Measurements from ENCODE around the gene ZMIZ1. TPM values are rescaled to one million over a fixed set of nuclear protein-coding genes. Genes with fewer than 3 reads are reported as not detected.

ZMIZ1 gene
- polyA plus RNA-seq, 3 donors = 3.3 to 64.6 (median 8.9) TPM

GRCh38 chr10:79293841-79294581 is 225.2 kb downstream of the ZMIZ1 start:
- Histone ChIP-seq H3K36me3 (replicated peaks in 1 of 2; ENCODE audit: control insufficient read depth in 1 of 2, insufficient read depth in 2 of 2, low read length in 2 of 2) (peaks cover 55 to 67% of the 10 kb centered on the region in 2 donors), H3K79me2 (ENCODE audit: insufficient read depth, low read length) (peaks cover 5% of the 10 kb centered on the region), H3K27ac (ENCODE audit: low read depth in 1 of 2, low read length in 2 of 2) (peak overlapping the region; percentile 98 to 99), H3K4me2 (replicated peaks; ENCODE audit: extremely low read depth, low read length, poor library complexity, severe bottlenecking) (peak overlapping the region; percentile 7), H3K9ac (ENCODE audit: insufficient read depth, low read length, poor library complexity, severe bottlenecking) (peak overlapping the region; percentile 94), H3K4me3 (replicated peaks in 1 of 3; ENCODE audit: low read depth in 2 of 3, low read length in 3 of 3) (peak overlapping the region in 1 of 3 experiments; percentile 15), H3K27me3 (ENCODE audit: control insufficient read depth in 2 of 2, insufficient read depth in 2 of 2, low read length in 2 of 2) (no peaks in the 10 kb centered on the region), H3K4me1 (ENCODE audit: control insufficient read depth in 1 of 2, insufficient read depth in 2 of 2, low read length in 2 of 2) (peaks cover 63 to 67% of the 10 kb centered on the region in 2 donors), H3K9me3 (replicated peaks in 1 of 2; ENCODE audit: control insufficient read depth in 1 of 2, insufficient read depth in 1 of 2, low read length in 2 of 2) (no peaks in the 10 kb centered on the region), H2AFZ (ENCODE audit: insufficient read depth, low read depth, low read length, poor library complexity, severe bottlenecking) (no peak overlapping the region), H4K20me1 (ENCODE audit: insufficient read depth, low read length) (no peaks in the 10 kb centered on the region)
- peaks cover 70% of the 10 kb centered on the region for H3K4me1 Mint-ChIP-seq
- 4% methylated on average over 11 of the region's 11 CpGs for WGBS (ENCODE audit: insufficient coverage)
- H3K4me3 Mint-ChIP-seq = peak overlapping the region; percentile 55 to 66
- TF ChIP-seq CTCF (IDR thresholded peaks at IDR 0.05) = no peak
- DNase-seq = peak; percentile 94 to 97 (median 97)
- H3K9me3 Mint-ChIP-seq = peaks cover 0 to 3% (median 0%) of the 10 kb centered on the region in 7 donors
- peaks cover 72 to 81% of the 10 kb centered on the region in 2 donors for H3K36me3 Mint-ChIP-seq
- peaks cover 0 to 1% (median 0%) of the 10 kb centered on the region in 3 donors for H3K27me3 Mint-ChIP-seq (ENCODE audit: low read depth in 3 of 3)
- peak overlapping the region; percentile 97 to 100 (median 100) for H3K27ac Mint-ChIP-seq
- intact Hi-C loops (cut with micrococcal nuclease) = loop anchor here (1.0 to 10.0 kb wide), 7 partner anchors 23 to 59 kb away; partner anchors contain the start of gene PPIF (in 1 of the 2)

DNA sequence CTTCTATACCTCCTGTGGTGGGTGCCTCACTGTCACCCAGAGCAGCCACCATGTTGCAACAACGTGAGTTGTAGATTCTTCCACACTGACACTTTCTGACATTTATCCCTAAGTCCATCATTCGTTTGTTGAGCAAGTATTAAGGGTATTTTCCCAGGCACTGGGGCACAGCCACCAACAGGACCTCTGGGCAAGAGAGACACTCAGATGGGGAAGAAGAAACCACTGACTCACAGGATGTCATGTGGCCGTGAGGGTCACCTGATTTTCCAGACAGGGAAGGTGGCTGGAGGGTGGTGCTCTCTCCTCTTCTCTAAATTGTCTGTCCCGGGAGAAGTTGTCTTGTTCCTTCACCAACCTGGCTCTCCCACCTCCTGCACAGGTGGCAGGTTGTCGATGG is 226.8 kb downstream of the ZMIZ1 start:
- Histone ChIP-seq H3K79me2 (ENCODE audit: insufficient read depth, low read length) (peaks cover 5% of the 10 kb centered on the region), H3K27me3 (ENCODE audit: control insufficient read depth in 2 of 2, insufficient read depth in 2 of 2, low read length in 2 of 2) (no peaks in the 10 kb centered on the region), H3K36me3 (replicated peaks in 1 of 2; ENCODE audit: control insufficient read depth in 1 of 2, insufficient read depth in 2 of 2, low read length in 2 of 2) (peaks cover 55 to 67% of the 10 kb centered on the region in 2 donors), H3K9me3 (replicated peaks in 1 of 2; ENCODE audit: control insufficient read depth in 1 of 2, insufficient read depth in 1 of 2, low read length in 2 of 2) (no peaks in the 10 kb centered on the region), H3K9ac (ENCODE audit: insufficient read depth, low read length, poor library complexity, severe bottlenecking) (peak overlapping the region; percentile 94), H3K27ac (ENCODE audit: low read depth in 1 of 2, low read length in 2 of 2) (peak overlapping the region; percentile 98 to 99), H3K4me3 (replicated peaks in 1 of 3; ENCODE audit: low read depth in 2 of 3, low read length in 3 of 3) (no peak overlapping the region), H3K4me1 (ENCODE audit: control insufficient read depth in 1 of 2, insufficient read depth in 2 of 2, low read length in 2 of 2) (peaks cover 68 to 76% of the 10 kb centered on the region in 2 donors), H3K4me2 (replicated peaks; ENCODE audit: extremely low read depth, low read length, poor library complexity, severe bottlenecking) (peak overlapping the region; percentile 7), H2AFZ (ENCODE audit: insufficient read depth, low read depth, low read length, poor library complexity, severe bottlenecking) (no peak overlapping the region), H4K20me1 (ENCODE audit: insufficient read depth, low read length) (peaks cover 6% of the 10 kb centered on the region)
- Mint-ChIP-seq H3K27me3 (ENCODE audit: low read depth in 3 of 3) (no peaks in the 10 kb centered on the region), H3K36me3 (peaks cover 72 to 81% of the 10 kb centered on the region in 2 donors), H3K9me3 (peaks cover 0 to 3% (median 0%) of the 10 kb centered on the region in 7 donors), H3K4me1 (peaks cover 68% of the 10 kb centered on the region), H3K27ac (peak overlapping the region; percentile 97 to 100 (median 100)), H3K4me3 (peak overlapping the region; percentile 60 to 78)
- intact Hi-C loops (cut with micrococcal nuclease) = loop anchor here (2.0 to 10.0 kb wide), 6 partner anchors 21 to 57 kb away; no protein-coding TSS in a partner anchor
- no peak for TF ChIP-seq CTCF (IDR thresholded peaks at IDR 0.05)
- peak; percentile 96 to 99 (median 98) for DNase-seq
- no CpG with 5 or more reads among the region's 5 CpGs for WGBS (ENCODE audit: insufficient coverage)
